HPDE6-E6E7 (cell line): ENCODE data around the gene LINGO4.

Experiments
- DNase-seq: peaks from one replicate; pipeline ENCODE4 v3.0.0; 2011; ENCODE audit warnings: missing footprints; ENCODE audit errors: extremely low spot score

The LINGO4 gene, protein sequence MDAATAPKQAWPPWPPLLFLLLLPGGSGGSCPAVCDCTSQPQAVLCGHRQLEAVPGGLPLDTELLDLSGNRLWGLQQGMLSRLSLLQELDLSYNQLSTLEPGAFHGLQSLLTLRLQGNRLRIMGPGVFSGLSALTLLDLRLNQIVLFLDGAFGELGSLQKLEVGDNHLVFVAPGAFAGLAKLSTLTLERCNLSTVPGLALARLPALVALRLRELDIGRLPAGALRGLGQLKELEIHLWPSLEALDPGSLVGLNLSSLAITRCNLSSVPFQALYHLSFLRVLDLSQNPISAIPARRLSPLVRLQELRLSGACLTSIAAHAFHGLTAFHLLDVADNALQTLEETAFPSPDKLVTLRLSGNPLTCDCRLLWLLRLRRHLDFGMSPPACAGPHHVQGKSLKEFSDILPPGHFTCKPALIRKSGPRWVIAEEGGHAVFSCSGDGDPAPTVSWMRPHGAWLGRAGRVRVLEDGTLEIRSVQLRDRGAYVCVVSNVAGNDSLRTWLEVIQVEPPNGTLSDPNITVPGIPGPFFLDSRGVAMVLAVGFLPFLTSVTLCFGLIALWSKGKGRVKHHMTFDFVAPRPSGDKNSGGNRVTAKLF

DNA sequence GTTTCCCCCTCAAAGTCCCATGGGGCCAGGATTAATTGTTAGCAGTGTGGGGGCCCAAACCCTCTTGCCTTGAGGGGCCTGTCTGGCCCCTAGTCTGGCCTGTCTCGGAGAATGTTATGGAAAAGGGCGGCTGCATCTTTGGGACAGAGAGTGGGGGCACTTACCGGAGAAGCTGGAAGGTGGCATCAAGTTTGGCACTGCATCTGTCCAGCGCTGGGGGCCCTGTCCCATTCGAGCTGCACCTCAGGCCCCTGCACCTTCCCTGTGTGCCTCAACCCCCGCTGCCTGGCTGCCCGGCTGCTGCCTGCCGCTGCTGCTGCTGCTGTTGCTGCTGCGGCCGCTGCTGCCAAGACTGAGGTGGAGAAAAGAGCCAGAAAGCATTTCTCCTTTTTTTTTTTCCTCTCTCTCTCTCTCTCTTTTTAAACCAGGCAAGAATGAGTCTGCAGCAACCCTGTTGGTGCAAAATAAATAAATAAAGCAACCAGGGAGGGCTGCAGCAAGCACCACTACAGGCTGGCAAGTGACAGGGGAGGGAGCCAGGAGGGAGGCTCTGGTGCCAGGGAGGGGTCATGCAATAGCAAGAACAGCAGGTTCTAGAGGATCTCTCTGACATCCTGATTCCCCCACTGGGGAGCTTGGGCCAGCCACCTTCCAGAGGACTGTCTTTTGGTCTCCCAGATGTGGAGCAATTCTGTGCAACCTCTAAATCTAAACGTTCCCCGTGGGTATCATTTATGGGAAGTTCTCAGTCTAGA lies at the start of gene LINGO4:
Gene LINGO4 (minus strand): TSS at position 354 of the 755 bp plus-strand sequence. CDS start 2,715 bp downstream, outside the sequence.
- DNase-seq: no peak

DNA sequence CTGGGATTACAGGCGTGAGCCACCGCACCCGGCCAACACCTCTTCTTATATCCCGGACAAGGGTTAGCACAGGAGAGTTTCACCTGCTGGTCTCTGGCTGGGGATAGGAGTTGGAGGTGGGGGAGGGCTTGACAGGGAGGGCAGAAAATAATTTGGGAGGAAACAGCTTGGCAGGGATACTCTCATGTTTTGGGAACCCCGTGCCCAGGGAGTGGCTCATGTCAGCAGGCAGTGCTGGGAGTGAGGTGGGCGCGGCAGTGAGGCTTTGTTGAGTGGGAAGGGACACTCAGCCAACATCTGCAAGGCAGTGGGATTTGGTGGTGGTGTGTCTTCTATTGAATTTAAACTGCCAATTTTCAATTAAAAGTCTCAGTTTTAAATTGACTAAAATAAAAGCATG lies 49.4 kb upstream of the LINGO4 start:
- DNase-seq: no peak

DNA sequence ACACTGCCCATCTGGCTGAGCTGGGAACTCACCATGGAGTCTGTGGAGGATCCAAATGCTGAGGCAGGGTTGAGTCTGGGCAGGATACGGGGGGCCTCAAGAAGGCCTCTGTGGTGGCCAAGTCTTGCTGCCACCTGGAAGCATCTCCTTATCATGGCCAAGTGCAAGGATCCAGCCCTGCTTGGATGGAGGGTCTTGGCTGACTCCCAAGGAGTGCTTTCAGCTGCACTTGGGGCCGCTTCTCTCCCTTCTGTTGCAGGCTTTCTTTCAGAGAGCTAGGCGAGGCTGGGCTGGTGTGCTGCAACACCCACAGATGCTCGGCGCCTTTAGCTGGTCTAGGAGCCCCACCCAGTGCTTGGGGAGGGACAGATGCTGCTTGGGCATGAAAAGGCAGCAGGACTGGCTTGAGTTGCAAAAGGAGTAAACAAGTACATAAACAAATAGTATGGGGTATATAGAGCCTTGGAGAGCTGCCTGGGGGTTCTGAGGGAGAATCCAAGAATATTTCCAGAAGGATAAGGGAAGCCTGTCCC lies 48.3 kb upstream of the LINGO4 start, which contains the start of gene THEM5:
Gene THEM5 (minus strand): TSS at position 302 of the 533 bp plus-strand sequence. CDS start 147 bp downstream, at position 155.
- DNase-seq: no peak

DNA sequence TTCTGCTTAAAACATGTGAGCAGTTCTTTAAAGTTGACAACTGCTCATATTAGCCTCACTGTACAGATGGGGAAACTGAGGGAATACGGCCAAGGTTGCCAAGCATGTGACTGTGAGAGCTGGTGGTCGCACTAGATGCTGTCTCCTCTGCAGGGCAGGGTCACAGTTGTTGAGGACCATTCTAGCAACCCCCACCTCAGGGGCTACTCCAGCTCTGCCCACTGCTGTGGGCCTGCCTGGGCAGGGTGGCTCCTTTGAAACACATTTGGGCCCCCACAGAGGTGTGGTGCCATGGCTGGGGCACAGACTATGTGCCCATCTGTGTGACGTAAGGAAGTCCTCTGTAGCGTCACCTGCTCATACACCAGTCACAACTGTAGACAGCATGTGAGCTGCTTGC lies 47.5 kb upstream of the LINGO4 start:
- no peak for DNase-seq

DNA sequence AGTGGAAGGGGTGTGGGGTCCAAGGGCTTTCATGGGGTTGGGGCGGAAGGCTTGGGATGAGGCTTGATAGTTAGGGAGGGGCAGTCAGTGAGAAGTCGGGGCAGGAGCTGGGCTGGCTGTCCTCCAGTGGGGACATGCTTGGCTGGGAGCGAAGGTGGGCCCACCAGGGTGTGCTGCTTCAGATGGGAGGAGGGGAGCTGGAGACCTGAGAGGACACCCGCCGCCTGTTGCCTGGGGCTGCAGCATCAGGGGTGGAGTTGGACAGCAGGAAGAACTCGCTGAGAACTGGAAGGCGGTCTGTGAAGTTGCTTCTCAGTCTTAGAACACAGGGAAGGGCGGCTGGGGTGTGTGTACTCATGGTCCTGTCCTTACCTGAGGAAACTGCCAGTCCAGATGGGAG lies 46.7 kb upstream of the LINGO4 start:
- DNase-seq: no peak

DNA sequence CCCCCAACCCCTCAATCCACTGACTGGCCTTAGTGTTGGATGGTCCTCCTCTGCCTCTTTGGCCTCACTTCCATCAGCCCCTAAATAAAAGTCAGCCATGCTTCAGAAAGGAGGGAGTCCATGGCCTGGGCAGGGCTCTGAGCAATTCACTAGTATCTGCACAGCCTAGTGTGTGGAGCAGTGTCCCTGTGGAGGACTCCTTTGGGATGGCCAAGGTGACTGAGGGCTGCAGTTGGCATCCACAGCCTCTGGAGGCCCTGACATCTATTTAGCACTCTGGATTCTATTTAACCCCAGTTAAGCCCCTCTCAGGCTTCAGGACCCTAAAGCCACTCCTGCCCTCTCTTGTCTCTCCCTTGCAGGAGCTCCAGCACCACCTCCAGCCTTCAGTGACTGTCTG lies 44.7 kb upstream of the LINGO4 start:
- no peak for DNase-seq

DNA sequence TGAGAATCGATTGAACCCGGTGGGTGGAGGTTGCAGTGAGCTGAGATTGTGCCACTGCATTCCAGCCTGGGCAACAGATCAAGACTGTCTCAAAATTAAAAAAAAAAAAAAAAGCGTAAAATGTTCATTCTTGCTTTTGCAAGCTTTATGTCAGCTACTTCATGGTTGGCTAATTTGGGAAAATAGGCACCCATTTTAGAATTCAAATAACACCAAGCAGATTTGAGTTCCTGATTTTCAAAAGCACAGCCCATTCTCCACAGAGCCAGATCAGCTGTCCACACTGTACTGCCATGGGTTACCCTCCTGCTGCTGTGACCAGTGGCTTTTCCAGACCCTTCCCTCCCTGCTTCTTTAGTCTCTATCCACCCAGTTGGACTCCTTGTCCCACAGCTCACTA lies 43.9 kb upstream of the LINGO4 start:
- DNase-seq: no peak

DNA sequence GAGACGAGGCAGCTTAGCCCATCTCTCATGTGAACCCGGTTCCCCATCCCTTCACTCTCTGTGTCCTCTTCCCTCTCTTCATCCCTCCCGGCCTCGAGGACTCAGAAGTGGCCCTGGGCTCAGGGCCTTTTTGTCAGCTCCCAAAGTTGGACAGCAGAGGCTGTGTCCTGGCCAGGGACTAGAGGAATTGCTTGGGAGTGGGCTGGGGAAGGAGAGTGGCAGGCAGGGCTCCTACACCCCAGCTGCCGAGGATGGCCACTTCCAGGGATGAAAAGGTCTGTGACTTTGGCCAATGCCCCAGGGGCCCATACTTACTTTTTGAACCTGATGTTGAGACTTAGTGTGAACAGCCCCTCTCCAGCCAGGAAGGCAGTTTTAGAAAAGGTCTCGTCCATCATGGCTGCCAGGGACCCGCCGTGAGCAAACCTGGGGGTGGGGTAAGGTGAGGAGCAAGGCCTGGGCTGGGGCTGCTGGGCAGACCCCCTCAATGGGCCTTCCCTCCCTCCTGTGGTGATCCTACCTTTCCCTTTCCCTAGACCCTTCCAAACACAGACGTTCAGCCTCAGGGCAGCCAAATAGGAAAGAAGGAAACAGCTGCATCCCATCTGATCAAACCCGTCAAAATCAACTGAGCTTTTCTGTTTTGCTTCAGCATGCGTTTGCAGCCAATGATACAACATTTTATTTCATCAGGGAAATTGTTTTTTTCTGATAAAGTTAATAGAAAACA lies 42.8 kb upstream of the LINGO4 start:
- no peak for DNase-seq

DNA sequence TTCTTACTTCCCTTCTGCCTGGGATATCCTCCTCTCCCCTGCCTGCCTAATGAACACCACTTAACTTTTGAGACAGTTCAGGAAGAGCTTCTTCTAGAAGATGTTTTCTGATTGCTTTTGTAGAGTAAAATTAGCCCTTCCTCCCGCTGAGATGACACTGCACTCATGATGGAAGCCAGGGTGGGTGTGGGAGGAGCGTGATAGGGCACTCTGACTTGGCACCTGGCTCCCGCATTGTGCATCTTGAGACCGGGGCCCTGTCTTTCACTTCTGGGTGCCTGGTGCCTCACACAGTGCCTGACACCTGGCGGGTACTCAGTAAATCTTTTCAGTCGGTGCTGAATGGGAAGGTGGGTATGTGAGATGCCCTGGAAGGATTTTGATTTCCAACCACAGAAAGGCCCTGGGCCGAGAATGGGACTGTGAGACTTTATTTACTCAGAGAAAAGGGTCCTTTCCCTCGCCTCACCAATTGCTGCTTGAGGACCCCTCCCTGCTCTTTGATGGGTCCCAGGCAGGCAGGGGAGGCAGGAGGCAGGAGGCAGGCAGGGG lies 41.5 kb upstream of the LINGO4 start:
- no peak for DNase-seq

DNA sequence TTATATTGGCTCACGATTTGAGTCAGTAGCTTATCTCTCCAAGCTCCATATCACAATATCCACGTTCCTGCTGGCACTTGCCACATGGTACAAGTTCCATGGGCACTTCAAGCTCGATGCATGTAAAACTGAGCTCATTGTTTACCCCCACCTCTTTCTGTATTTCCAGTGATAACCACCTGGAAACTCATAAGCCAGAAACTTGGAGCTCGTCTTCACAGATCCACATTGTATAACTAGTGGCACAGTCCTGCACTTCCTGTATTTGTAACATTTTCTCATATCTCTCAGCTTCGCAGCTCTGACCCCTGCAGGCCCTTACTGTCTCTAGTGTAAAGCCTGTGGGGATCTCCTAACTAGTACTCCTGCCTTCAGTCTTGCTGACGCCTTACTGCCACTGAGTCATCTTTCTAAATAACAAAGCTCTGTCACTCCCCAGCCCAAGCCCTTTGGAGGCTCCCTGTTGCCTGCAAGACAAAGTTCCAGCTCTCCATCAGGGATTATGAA lies 40.9 kb upstream of the LINGO4 start:
- DNase-seq: peak; percentile 83

DNA sequence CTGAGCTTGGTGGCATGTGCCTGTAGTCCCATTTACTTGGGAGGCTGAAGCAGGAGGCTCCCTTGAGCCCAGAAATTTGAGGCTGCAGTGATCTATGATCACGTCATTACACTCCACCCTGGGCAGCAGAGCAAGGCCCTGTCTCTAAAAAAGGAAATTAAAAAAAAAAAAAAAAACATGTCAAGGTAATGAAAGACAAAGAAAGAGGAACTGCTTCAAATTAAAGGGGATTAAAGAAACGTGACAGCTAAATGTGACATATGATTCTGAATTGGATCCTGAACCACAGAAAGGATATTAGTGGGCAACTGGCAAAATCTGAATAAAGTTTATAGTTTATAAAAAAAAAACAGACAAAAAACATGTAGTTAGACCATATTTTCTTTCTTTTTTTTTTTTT lies 38.2 kb upstream of the LINGO4 start:
- DNase-seq: no peak

DNA sequence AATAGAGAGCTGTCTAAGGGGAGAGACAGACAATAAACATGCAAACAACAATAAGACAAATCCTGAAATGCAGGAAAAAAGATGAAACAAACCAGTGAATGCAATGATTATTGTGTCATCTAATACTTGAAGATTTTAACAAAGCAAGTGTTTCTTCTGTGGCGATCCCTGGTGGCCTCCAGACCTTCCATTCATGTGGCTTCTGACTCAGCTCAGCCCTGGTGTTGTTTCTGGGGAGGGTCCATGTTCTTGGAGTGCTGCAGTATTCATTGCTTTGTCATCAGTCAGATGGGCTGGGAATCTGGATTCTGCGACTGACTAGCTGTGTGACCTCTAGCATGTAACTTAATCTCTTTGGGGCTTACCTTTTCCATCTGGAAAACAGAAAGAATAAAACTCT lies 35.9 kb upstream of the LINGO4 start:
- no peak for DNase-seq

DNA sequence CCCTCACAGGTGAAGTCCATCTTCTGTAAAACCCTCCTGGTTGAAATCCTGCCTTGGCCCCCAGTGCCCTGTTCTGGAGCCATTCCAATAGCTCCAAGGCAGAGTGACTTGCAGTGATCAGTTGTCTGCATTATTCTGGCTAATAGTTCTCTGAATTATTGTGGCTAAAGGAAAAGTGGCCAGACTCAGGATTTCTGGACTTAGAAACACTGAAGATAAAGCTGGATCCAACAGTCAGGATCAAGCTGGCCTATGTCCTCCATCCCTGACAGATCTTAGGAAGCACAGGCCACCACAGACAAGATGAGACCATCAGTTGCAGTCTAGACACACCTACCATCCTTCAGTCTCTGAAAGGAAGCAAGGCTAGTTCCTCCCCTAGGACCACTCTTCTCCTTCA lies 35.2 kb upstream of the LINGO4 start:
- no peak for DNase-seq

DNA sequence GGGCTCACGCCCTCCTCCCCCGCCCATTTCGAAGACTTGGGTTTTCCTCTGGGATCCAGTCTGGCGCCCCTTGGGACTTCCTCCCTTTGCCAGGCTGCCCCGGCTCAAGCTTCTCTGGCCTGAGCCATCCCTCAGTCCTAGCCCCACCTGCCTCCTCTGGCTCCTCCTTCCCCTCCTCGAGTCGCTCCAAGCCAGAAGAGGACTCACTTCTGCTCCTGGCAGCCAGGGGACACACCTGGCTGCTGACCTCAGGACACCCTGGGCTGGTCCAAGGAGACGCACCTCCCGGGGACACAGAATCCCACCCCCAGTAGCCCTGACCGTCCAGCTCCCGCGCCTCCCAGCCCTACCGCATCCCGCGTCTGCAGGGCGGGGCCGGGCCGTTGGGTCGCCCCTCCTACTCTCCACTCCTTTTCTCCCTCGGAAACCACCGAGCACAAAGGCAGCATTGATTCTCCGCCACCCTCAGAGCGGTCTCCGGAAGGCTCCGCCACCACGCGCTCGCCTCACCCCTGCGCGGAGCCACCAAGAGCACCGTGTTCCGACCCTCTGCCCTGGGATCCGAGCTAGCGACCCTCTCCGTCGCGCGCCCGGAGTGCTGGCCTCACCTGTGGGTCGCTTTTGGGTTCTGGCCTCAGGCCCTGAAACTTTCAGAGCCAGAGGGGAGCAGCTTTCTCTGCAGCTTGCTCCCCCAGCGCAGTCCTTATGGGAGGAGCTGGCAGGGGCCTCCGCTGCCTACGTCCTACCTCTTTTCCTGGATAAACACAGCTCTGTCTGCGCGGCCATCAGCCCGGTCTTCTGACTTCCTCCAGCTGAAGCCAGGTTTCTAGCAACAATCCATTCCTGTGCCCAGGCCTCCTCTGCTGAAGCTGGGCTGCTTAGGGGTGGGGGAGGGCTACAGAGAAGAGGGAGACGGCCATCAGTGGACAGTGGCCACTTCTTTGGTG lies 34.5 kb upstream of the LINGO4 start, which contains the start of gene C2CD4D:
Gene C2CD4D (minus strand): TSS at position 364 of the 947 bp plus-strand sequence. CDS start 831 bp downstream, outside the sequence.
- peak; percentile 77 for DNase-seq

DNA sequence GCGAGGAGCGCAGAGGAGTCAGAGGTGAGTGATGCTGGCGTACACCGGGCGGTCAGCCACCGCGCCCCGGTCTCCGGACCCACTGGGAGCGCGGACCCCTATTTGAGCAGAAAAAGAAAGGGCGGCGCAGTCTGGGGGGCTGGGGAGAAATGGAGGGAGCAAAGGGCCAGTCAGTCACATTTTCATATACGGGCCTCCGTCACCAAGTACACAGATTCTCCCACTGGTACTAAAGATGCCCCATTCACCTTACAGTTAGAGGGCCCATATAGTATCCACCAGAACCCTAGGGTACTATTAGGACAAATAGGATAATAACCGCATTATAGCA lies 33.8 kb upstream of the LINGO4 start:
- no peak for DNase-seq

DNA sequence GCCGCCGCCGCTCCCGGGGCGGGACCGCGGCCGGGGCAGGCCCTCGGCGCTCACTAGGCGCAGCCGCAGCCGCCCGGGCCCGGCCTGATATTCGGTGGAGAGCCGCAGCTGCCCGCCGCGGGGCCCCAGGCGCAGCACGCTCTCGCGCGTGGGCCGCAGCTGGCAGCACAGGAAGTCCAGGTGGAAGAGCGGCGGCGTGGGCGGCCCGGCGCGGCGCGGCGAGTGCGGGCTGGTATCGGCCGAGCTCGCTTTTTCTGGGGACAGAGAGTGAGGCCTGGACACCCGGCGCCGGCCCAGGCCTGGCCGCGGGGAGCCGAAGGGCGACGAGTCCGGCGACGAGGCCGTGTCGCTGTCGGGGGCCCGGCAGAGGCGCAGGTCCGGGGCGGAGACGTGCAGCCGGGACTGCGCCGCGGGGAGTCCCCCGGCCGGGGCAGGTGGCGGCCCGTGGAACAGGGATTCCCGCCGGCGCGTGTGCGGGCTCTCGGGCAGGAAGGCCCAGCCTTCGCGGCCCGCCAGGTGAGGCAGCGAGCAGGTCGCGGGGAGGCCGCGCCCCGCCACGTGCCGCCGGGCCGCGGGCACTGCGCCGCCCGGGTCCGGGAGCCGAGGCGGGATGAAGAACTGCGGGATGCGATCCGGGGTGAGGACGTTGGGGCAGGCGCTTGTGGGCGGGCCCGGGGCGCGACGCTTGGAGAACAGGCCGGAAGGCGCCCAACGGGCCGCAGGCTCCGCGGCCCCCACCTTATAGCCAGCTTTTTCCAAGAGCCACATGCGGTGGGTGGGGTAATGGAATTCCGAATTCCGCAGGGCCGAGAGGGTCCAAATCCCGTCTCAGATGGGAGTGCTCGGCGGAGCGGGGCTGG lies 33.2 kb upstream of the LINGO4 start:
- no peak for DNase-seq

DNA sequence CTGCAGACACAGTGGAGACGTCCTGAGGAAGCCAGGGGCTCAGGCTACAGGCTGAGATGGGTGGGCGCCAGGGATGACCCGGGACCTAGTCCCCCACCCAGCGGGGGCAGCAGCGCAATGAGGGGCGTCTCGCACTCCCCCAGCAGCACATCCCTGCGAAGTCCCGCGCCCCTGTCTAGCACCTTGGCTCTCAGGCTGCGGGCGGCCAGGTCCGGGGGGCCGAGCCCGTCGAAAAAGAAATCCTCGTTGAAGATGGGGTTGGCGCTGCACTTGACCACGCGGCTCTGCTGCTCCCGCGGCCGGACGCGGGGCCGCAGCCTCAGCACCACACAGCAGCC lies 32.6 kb upstream of the LINGO4 start:
- DNase-seq: no peak

DNA sequence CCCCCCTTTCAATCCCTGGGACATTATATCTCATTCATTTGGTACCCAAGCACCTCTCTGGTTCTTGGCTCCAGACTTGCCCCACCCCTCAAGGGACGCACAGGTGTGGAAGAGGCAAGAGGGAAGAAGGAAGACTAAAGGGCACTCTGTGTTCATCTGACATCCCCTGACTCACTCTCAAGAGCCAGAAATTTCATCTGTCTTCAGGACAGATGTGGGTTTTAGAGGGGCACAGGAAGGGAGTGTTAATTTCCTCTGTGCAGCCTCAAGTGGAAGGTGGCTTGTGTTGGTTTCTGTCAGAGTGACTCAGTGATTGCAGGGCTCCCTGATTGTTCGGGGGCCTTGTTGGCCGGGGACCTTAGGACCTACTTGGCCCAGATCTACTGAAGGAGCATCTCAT lies 32.0 kb upstream of the LINGO4 start:
- no peak for DNase-seq

DNA sequence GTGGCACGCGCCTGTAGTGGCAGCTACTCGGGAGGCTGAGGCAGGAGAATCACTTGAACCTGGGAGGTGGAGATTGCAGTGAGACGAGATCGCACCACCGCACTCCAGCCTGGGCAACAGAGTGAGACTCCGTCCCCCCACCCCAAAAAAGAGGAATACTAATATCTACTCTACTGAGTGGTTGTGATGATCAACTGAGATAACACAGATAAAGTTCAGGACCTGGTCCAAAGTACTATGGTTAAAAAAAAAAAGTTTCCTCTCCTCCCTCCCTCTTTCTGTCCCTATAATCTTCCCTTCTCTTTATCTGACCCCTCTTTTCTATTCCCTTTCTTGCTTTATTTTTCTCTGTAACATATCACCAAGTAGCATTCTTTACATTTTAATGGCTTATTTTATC lies 30.4 kb upstream of the LINGO4 start:
- no peak for DNase-seq
